NCI-H2227 (cell line): ENCODE measurements around the gene GRID2.

Experiments
- DNase-seq: peaks from one replicate; lab custom pipeline; 2025; ENCODE audit not compliant: unreplicated experiment; lab: John Stamatoyannopoulos, UW

The GRID2 gene

GRCh38 chr4:93467484-93468155 is 1163.9 kb downstream of the GRID2 start:
- DNase-seq = peak; percentile 26

GRCh38 chr4:93469560-93469959 is 1165.8 kb downstream of the GRID2 start:
- DNase-seq = peak; percentile 7

GRCh38 chr4:93475730-93476129 is 1172.0 kb downstream of the GRID2 start:
- peak; percentile 17 for DNase-seq

GRCh38 chr4:93478805-93479204 is 1175.0 kb downstream of the GRID2 start:
- DNase-seq = no peak

- no peak for DNase-seq
Observed at GRCh38 chr4:93480452-93480851, 1176.7 kb downstream of the GRID2 start.

GRCh38 chr4:93495346-93495745 is 1191.6 kb downstream of the GRID2 start:
- DNase-seq = no peak

- DNase-seq = no peak
Observed at GRCh38 chr4:93501244-93501643, 1197.5 kb downstream of the GRID2 start.

- no peak for DNase-seq
Observed at GRCh38 chr4:93501946-93502345, 1198.2 kb downstream of the GRID2 start.

GRCh38 chr4:93502991-93503390 is 1199.2 kb downstream of the GRID2 start:
- no peak for DNase-seq

GRCh38 chr4:93513851-93514250 is 1210.1 kb downstream of the GRID2 start:
- DNase-seq = no peak

GRCh38 chr4:93515208-93515607 is 1211.4 kb downstream of the GRID2 start:
- no peak for DNase-seq

- DNase-seq = peak; percentile 60
Observed at GRCh38 chr4:93529692-93530372, 1226.1 kb downstream of the GRID2 start.

GRCh38 chr4:93532234-93532633 is 1228.5 kb downstream of the GRID2 start:
- DNase-seq = no peak

- DNase-seq = no peak
Observed at GRCh38 chr4:93540562-93540961, 1236.8 kb downstream of the GRID2 start.

- no peak for DNase-seq
Observed at GRCh38 chr4:93561842-93562241, 1258.1 kb downstream of the GRID2 start.

GRCh38 chr4:93568758-93569157 is 1265.0 kb downstream of the GRID2 start:
- DNase-seq = no peak

- DNase-seq = no peak
Observed at GRCh38 chr4:93573285-93573684, 1269.5 kb downstream of the GRID2 start.

- DNase-seq = no peak
Observed at GRCh38 chr4:93578942-93579341, 1275.2 kb downstream of the GRID2 start.

- DNase-seq = no peak
Observed at GRCh38 chr4:93605163-93605562, 1301.4 kb downstream of the GRID2 start.

- DNase-seq = no peak
Observed at GRCh38 chr4:93617606-93618005, 1313.8 kb downstream of the GRID2 start.

GRCh38 chr4:93633721-93634120 is 1330.0 kb downstream of the GRID2 start:
- no peak for DNase-seq

- no peak for DNase-seq
Observed at GRCh38 chr4:93635943-93636342, 1332.2 kb downstream of the GRID2 start.

GRCh38 chr4:93645120-93645519 is 1341.4 kb downstream of the GRID2 start:
- DNase-seq = no peak
